GM19023 (cell line): ENCODE measurements around the gene CDC26.
A peak's percentile ranks its signal among the peaks of the same experiment; 100 is the strongest.
"Not testable (repeated sequence)": the region's sequence is repeated elsewhere in the genome, so short reads cannot be mapped to it uniquely, and the experiment has no call there.

Experiments used
- ATAC-seq: cut with Tn5 transposase; IDR thresholded peaks from one replicate; pipeline ENCODE4 v1.9.1; 2021; ENCODE audit warnings: mild to moderate bottlenecking, moderate library complexity; ENCODE audit not compliant: unreplicated experiment

Gene CDC26

DNA sequence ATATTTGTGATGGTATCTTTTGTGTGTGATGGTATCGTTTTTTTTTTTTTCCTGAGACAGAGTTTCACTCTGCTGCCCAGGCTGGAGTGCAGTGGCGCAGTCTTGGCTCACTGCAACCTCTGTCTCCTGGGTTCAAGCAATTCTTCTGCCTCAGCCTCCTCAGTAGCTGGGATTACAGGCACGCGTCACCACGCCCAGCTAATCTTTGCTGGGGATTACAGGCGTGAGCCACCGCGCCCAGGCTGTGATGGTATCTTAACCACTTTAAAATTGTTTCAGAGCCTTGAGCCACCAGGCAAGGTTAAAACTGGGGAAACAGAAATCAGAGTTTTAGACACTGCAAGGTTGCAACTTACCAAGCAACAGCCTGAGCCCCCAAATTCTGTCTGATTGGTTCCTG, 20.9 kb upstream of the CDC26 start:
- ATAC-seq, result not testable (repeated sequence)

DNA sequence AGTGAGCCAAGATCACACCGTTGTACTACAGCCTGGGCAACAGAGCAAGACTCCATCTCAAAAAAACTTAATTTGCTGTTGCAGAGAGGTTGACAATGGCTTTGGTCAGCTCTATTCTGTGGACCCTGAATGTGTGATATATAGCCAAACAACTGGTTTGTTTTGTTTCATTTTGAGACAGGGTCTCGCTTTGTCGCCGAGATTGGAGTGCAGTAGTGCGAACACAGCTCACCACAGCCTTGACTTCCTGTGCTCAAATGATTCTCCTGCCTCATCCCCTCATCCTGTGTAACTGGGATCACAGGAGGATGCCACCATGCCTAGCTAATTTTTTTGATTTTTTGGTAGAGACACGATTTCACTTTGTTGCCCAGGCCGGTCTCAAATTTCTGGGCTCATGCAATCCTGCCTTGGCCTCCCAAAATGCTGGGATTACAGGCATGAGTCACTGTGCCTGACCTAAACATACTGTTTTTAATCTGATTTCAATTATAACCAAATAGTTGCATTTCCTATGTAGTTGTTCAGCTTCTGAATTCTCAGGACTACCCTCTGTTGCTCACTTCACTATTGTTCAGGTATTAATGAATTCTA, 18.0 kb upstream of the CDC26 start:
- ATAC-seq, result no peak

DNA sequence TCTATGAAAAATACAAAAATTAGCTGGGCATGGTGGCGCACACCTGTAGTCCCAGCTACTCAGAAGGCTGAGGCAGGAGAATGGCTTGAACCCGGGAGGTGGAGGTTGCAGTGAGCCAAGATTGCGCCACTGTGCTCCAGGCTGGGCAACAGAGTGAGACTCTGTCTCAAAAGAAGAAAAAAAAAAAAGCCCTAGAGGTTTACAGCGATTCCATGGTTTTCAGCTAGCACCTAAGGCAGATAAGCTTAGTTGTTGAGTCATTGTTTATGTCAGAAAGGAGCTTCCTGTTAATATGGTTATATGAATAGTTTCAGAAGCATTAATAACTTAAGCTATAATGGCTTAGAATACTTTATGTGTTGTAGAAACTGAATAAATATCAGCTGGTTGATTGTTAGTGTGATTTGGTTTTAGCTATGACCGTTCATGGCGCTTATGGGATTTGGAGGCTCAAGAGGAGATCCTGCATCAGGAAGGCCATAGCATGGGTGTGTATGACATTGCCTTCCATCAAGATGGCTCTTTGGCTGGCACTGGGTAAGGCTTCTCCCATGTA, 14.8 kb upstream of the CDC26 start:
- no peak for ATAC-seq

DNA sequence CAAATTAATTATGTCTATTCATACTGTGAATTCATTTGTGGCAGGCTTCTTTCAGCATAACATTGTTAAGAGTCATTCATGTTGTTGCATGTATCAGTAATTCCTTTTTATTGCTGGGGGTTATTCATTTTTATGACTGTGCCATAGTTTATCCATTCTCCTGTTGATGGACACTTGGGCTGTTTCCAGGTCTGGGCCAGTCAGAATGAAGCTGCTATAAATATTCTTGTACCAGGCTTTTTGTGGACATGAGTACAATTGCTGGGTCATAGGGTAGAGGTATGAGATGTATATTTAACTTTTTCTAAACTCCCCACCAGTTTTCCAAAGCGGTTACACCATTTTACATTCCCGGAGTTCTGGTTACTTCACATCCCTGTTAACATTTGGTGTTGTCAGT, 13.7 kb upstream of the CDC26 start:
- ATAC-seq, result no peak

DNA sequence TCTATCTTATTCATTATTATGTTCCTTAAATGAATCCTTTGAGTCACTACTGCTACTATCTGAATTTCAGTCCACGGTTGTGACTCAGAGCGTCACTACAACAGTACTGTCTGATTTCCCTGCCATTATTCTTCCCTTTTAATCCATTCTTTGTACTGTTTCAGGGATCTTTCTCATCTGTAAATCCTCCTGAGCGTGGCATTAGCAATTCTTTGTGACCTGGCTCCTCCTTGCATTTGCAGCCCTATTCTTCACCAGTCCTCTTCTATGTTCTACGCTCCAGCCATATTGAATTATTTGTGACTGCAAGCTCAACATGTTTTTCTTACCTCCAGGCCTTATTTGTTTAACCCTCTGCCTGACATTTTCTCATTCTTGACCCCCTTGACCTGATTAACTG, 6.0 kb upstream of the CDC26 start:
- no peak for ATAC-seq

DNA sequence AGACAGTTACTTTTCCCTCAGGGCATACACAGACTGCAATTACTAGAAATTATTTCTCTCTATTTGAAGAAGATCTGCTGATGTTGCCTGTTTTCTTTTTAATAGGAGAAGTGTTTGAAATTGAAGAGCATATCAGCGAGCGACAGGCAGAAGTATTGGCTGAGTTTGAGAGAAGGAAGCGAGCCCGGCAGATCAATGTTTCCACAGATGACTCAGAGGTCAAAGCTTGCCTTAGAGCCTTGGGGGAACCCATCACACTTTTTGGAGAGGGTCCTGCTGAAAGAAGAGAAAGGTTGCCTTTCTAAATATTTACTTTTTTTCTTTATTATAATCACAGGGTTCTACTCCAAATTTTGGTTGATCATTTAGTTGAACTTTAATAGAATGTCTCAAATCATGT, 3.5 kb upstream of the CDC26 start:
- no peak for ATAC-seq

DNA sequence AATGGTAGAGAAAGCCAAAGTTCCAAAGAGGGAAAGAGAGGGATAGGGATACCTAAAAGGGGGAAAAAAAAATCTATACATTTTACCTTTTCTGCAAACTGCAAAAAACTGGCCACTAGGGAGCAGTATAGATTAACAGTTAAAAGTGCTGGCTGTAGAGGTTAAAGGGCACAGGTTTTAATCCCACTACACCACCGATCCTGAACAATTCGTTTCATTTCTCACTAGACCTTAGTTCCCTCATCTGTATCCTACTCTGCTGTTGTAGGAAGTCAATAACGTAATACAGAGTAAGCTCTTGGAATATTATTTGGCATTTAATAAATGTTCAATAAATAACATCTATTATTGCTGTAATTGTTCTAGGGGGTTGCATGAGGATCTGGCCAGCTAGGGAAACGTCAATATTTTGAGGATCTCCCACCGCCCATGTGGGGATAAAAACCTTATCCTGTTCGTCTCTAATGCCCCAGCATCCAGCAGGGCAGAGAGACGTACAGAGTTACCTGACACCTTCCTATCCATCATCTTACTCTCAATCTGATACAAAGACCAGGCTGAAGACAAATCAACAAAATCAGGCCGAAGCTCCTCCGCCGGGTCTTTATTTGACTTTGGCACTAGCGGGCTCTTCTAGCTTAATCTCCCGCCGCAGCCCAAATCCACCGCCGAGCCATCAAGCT, 757 bp downstream of the CDC26 start:
- peak; percentile 3 for ATAC-seq

DNA sequence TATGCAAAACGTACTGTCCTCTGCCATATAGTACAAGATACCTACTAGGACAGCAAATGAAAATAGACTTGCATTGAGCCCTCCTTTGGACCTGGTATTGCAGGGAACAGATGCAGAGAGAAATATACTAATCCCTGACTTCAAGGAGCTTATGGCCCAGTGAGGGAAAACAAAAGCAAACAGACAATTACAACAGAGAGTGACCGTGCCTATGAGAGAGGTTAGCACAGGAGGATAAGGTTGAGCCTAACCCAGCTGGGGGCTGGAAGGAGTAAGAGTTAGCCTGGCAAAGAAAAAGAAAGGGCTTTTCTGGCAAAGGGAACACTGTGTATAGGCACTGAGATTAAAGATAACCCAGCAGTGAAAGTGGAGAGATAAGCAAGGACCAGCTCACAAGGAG, 5.5 kb downstream of the CDC26 start:
- ATAC-seq, result no peak

DNA sequence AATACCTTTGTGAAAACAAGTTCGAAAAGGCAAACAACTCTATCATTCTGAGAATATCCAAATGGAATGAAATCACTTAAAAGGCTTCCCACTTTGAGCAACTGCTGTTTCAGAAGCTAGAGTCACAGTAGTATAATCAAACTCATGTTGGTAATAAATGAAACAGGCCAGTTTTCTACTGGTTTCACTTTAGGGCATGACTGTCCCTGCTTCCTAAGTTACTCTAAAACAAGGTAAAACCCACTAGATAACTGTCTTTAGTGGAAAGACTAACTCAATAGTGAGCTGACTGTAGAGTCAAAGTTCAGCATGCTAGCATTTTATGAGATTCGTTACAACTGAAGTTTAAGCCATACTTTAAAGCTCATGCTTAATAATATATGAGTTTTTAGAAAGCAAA, 6.0 kb downstream of the CDC26 start:
- no peak for ATAC-seq

DNA sequence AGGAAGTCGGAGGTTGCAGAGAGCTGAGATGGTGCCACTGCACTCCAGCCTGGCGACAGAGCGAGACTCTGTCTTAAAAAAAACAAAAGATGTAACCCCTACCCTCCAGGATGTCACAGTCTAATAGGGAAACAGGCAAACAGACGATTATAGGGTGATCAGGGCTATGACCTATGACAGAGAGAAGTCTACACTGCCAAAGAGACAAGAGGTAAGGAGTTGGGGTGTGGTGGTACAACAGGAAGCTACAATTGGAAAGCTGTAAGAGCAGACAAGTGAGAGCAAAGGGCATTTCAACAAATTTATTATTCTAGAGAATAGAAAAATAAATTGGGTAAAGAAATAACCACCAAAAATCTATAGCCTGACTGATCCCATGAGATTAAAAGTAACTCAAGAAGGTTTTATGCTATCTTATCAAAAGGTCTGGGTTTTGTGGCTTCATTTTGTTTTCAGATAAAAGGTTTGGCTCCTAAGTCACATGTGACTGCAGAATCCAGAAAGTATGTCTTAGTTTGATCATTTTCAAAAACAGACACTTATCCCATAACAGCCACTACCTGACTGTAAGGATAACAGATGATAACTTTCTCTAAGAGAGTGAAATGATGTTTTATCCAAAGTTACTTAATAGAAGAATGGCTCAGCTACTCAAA, 7.3 kb downstream of the CDC26 start:
- no peak for ATAC-seq

DNA sequence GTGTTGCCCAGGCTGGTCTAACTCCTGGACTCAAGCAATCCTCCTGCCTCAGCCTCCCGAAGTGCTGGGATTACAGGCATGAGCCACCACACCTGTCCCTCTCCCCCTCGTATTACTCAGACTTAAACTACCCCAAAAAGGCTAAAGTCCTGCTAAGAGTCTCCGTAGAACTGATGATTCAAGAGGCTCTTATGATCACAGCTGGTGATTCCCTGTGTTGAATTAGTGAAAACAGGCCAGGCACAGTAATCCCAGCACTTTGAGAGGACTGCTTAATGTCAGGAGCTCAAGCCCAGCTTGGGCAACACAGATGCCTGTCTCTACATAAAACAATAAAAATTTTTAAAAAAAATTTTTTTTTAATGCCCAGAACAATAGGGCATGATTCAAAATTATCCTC, 9.2 kb downstream of the CDC26 start:
- ATAC-seq, result no peak

DNA sequence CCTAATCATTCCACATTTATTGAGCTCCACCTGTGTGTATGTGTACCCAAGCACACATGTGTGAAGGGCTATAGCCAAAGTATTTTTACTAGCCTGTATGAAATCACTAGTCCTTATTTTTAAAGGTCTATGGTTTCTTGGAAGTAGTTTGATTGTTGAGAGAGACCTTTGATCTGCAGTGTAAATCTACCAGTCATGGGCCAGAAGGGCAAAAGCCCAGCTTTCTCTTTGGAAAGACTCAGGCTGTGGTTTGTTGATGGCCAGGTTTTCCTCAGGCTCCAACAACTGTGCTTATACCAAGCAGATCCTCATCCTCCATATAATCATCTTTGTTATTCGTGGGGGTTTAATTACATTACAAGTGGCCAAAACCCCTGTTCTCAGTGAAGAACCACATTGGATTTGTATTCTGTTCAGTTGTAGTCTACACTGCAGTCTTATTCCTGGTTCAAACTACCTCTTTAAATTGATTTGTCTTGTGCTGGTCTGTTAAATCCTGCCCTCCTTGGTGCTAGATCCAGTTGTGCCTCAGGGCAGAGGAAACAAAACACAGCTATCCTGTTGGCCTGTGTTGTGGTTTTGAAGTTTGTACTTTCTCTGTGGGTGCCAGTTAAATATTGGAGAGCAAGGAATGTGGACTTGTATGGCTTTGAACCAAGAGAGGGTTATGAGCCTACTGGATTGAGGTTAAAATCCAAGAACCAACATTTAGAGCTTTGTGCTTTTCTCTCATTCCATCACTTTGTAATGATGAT, 13.3 kb downstream of the CDC26 start:
- no peak for ATAC-seq

DNA sequence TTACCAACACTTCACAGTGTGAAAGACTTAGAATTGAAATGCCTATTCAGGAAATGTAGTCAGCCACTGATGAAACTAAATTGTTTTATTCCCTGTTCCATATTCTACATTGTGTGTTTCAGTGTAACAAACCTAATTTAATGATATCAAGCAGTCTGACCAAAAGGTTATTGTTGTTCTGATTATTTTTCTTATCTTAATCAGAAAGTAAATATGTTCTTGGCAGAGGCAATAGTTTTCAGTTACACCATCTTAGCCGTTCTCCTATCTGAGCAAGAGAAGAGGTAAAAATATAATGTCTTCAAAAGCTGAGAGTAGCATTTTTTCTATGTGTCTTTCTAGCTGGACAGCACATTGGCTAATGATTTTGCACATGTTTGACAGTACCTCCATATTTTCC, 17.1 kb downstream of the CDC26 start:
- no peak for ATAC-seq

DNA sequence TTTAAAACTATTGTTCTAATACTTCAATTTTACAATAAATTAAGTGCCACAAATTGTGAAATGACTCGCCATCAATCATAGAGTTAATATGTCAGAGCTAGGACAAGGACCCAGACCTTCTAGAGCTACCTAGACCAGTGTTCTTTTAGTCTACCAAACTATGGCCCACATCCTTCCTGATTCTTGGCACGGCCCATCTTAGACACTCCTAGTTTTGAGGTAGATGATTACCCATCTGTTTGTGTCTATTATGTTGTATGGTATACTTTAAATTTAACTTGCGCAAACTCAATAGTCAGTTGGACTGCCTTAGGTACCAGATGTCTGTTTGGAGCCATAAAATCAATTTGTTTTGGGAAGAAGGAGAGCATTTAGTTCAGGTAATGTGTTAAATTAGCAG, 17.5 kb downstream of the CDC26 start:
- no peak for ATAC-seq

DNA sequence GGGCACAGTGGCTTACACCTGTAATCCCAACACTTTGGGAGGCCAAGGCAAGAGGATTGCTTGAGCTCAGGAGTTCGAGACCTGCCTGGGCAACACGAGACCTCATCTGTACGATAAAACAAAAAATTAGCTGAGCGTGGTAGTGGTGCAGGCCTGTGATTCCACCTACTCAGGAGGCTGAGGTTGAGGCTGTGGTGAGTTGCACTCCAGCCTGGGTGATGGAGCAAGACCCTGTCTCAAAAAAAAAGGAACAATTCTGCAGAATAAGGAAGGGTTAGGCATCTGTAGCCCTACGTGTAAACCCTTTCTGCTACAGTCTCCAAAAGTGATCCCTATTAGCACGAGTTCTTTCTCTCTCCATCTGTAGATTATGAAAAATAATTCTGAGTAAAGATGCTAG, 19.9 kb downstream of the CDC26 start:
- ATAC-seq, result no peak

DNA sequence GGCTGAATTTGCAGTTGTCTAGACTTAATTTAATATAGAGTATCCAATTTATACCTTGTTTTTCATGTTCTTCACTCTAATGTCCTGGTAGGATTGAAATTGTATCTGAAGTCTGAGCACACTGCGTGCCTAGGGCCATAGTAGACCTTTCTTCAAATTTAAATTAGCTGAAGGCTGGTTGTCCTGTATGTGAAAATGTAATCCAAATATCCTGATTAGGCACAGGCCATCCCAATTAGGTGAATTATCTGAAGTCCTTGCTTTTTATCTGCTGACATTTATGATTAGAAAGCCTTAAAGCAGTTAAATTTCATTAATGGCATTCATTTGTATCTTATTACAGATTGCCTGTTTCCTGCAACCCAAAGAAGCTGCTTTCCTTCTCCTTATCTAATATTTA, 20.4 kb downstream of the CDC26 start:
- ATAC-seq, result no peak

DNA sequence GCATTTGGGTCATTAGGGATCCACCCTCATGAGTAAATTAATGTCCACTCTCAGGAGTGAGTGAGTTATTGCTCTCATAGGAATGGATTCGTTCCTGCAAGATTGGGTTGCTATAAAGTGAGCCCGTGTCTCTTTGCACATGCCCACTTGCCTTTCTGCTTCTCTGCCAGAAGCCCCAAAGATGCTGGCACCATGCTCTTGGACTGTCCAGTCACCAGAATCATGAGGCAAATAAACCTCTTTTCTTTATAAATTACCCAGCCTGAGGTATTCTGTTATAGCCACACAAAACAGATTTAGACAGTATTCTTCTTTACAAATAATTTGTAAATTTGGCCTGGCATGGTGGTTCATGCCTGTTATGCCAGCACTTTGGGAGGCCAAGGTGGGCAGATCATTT, 24.6 kb downstream of the CDC26 start:
- ATAC-seq, result no peak

DNA sequence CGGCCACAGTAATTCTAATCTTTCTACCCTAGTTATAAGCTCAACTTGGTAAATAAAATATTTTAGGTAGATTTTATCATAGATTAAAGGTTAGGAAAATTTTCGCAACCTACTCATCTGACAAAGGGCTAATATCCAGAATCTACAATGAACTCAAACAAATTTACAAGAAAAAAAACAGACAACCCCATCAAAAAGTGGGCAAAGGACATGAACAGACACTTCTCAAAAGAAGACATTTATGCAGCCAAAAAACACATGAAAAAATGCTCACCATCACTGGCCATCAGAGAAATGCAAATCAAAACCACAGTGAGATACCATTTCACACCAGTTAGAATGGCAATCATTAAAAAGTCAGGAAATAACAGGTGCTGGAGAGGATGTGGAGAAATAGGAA, 25.7 kb downstream of the CDC26 start:
- not testable (repeated sequence) for ATAC-seq

DNA sequence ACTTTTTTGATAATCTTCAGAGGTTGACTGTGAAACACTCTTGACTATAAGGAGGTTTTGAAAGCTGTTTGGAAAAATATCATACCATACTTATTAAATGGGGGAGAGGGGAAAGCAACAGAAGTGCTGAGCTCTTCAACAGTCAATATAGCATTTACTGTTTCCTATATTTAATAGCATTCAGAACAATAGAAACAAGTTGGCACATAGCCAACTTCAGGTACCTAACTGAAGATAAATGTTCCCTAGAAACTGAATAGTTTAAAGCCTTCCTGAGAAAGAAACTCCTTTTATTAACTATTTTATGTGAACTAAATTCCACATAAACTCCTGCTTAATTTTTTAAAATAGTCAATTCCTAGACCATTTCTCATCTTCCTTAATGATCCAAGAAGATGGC, 27.7 kb downstream of the CDC26 start:
- no peak for ATAC-seq

DNA sequence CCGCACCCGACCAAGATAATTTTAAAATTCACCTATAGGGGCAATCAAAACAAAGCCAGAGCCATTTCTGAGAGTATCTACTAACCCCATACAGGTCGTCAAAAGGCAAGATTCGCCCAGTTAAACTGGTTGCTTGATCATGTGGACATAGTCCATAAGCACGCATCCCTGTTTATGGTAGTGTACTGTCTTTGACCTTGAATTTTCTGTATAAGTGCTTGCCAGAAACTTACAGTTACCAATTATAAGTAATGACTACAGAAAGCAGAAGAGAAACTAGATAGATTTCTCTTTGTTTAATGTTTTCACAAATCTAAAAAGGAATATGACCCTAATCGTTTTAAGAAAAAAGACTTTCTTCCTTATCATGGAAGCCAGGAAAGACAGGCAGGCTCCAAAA, 28.4 kb downstream of the CDC26 start:
- no peak for ATAC-seq

DNA sequence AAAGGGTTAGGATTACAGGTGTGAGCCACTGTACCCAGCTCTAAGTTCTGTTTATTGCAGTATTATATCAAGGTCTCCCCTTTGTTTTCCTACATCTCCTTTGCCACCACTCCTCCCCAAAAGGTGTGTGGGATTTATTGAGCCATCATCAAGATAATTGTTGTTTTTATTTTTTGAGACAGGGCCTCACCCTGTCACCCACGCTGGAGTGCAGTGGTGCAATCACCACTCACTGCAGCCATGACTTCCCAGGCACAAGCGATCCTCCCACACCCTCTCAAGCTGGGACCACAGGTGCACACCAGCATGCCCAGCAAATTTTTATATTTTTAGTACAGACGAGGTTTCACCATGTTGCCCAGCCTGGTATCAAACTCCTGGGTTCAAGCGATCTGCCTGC, 29.5 kb downstream of the CDC26 start:
- no peak for ATAC-seq

DNA sequence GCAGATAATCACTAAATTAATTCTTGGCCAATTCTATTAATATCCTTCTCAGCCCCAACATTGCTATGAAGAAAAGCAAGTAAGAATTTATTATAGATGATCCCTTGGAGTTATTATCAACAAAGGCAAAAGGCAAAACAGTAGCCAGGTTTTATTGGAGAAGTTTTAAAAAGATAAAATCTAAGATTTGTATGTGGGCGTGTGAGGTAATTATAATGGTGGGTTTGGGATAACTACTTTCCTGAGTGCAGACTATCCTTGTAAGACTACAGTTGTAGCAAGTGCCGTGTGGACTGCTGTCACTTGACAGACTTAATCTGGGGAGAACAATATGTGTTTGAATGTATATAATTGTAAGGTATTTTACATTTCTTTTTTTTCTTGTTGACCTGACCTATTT, 30.8 kb downstream of the CDC26 start:
- ATAC-seq, result no peak
